ENCODE measurements around the gene MRPS9.

The MRPS9 gene

DNA sequence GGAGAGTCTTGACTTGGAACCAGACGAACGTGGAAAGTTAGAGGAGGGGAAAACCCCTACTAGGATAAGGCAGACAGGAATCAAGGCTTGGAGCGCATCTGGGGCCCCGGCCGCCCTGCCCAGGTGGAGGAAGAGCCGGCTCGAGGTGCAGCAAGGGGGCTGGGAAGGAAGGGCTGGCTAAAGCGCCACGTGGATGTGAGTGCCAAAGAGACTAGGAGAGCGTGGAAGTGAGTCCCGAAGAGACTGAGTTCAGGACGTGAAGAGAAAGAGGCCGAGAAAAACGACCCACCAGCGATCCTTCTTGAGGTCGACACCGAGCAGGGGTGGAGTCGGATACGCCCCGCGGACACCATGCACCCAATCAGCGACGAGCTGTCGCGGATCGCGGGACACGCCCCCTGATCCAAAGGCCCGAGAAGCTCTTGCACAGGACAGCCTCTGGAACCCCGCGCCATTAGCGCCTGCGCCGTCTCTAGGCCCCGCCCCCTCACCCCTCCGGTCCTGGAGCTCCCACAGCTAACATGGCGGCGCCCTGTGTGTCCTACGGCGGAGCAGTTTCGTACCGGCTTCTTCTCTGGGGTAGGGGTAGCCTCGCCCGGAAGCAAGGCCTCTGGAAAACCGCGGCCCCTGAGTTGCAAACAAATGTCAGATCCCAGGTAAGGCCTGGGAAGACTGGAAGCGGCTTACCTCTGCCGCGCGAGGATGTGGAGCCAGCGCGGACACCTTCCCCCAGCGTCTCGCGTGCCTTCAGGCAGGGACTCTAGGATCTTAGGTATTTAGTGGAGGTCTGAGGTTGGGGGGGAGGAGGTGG, at the start of gene MRPS9:
MRPS9 (plus strand) TSS at position 498 of the 811 bp plus-strand sequence; CDS start at position 522, 24 bp downstream.
- peak; percentile 96 for DNase-seq (ENCODE audit: low spot score)
- in situ Hi-C loops (cut with MboI; ENCODE audit: low sequenced_read_pairs, unreplicated experiment) = no loop called here
- no peak for TF ChIP-seq CTCF (IDR thresholded peaks at IDR 0.05; ENCODE audit: borderline replicate concordance, control extremely low read depth, extremely low read depth, insufficient read depth, missing control alignments)

GRCh38 chr2:105005181-105005951, 32.5 kb upstream of the MRPS9 start:
- DNase-seq (ENCODE audit: low spot score) = no peak

GRCh38 chr2:105007367-105007766, 30.5 kb upstream of the MRPS9 start:
- no peak for TF ChIP-seq CTCF (IDR thresholded peaks at IDR 0.05; ENCODE audit: borderline replicate concordance, control extremely low read depth, extremely low read depth, insufficient read depth, missing control alignments)
- in situ Hi-C loops (cut with MboI; ENCODE audit: low sequenced_read_pairs, unreplicated experiment) = no loop called here
- no peak for DNase-seq (ENCODE audit: low spot score)

More at GRCh38 chr2:105005181-105005951, 32.5 kb upstream of the MRPS9 start:
- in situ Hi-C loops (cut with MboI; ENCODE audit: low sequenced_read_pairs, unreplicated experiment) = no loop called here
- no peak for TF ChIP-seq CTCF (IDR thresholded peaks at IDR 0.05; ENCODE audit: borderline replicate concordance, control extremely low read depth, extremely low read depth, insufficient read depth, missing control alignments)

- TF ChIP-seq CTCF (IDR thresholded peaks at IDR 0.05; ENCODE audit: borderline replicate concordance, control extremely low read depth, extremely low read depth, insufficient read depth, missing control alignments) = no peak
- DNase-seq (ENCODE audit: low spot score) = no peak
- in situ Hi-C loops (cut with MboI; ENCODE audit: low sequenced_read_pairs, unreplicated experiment) = no loop called here
These were observed 5.4 kb upstream of the MRPS9 start for GRCh38 chr2:105032476-105032875.

DNA sequence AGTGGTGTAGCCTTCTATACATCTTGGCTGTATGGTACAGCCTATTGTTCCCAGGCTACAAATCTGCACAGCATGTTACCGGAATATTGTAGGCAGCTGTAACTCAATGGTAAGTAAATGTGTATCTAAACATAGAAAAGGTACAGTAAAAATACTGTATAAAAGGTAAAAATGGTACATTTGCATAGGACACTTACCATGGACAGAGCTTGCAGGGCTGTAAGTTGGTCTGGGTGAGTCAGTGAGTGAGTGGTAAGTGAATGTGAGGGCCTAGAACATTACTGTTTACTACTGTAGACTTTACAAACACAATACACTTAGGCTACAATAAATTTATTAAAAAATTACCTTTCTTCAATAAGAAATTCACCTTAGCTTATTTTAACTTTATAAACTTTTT, 3.7 kb upstream of the MRPS9 start:
- in situ Hi-C loops (cut with MboI; ENCODE audit: low sequenced_read_pairs, unreplicated experiment) = no loop called here
- DNase-seq (ENCODE audit: low spot score) = no peak
- no peak for TF ChIP-seq CTCF (IDR thresholded peaks at IDR 0.05; ENCODE audit: borderline replicate concordance, control extremely low read depth, extremely low read depth, insufficient read depth, missing control alignments)

GRCh38 chr2:105038383-105039061, 653 bp downstream of the MRPS9 start:
- in situ Hi-C loops (cut with MboI; ENCODE audit: low sequenced_read_pairs, unreplicated experiment) = no loop called here

More at GRCh38 chr2:105038383-105039061, 653 bp downstream of the MRPS9 start:
- no peak for TF ChIP-seq CTCF (IDR thresholded peaks at IDR 0.05; ENCODE audit: borderline replicate concordance, control extremely low read depth, extremely low read depth, insufficient read depth, missing control alignments)
- no peak for DNase-seq (ENCODE audit: low spot score)

Measured in GM13976 (cell line).